HPDE6-E6E7 (cell line): ENCODE data around the gene COL16A1.

ENCODE experiments used
- DNase-seq: peaks from one replicate; pipeline ENCODE4 v3.0.0; 2011; ENCODE audit warnings: missing footprints; ENCODE audit errors: extremely low spot score

The COL16A1 gene

DNA sequence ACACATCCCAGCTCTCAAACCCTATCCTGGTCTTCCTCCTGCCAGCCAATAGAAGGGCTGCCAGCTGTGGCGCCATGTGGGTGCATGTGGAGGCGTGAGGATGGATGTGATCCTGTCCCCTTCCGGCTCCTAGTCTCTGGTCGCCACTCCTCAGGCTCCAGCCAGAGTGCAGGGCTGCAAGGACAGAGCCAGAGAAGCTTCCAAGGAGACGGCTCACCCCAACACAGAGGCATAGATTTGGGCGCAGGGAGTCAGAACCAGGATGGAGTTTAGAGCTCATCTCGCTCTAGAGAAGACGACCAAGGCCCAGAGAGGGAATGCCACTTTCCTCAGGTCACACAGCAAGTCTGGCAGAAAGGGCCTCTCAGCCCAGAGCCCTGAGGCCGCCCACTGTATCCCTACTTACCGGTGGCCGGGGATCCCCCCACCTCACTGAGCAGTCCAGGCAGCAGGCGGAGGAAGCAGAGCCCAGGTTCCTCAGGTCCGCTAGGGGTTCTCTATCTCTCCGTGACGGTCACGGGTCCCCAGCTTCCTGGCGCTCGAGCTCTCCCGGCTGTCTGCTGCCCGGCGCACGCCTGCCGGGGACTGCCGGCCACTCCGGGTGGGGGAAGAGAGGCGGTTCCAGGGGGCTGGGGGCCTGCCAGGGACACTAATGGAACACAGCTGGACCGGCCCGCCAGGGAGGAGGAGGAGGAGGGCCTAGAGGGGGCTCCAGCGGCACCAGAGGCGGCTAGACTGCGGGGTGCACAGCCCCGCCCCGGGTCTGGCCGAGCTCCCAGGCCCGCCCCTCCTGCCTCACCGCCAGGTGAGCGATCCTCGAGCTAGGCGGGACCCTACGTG lies at the start of gene COL16A1:
Gene COL16A1, minus strand, starts transcription at position 587 of the 840 bp plus-strand sequence. CDS start 1,824 bp downstream, outside the sequence.
- DNase-seq = peak; percentile 73

DNA sequence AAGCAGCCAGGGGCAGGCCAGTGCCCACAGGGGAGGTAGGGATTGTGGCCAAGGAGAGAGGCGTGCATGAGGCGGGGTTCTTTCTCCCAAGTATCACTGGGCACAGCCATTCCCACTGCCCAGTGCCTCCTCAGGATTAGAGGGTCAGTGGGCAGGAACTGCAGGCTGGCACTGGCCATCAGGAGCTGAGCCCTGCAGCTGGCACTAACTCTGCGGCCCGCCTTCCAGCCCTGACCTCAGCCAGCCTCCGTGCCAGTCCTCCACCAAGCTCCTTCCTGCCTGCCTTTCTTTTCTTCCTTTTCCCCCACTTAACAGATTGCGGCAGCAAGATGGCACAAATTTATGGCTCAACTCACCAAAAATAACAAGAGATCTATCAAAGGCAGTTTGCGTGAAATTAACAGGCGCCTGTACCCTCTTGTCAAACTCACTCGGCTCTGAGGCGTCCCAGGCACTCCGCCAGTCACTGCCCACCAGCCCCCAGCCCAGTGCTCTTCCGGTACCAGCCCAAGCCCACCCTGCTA lies 49.2 kb upstream of the COL16A1 start:
- DNase-seq = no peak

- no peak for DNase-seq
These were observed 48.4 kb upstream of the COL16A1 start for GRCh38 chr1:31752258-31752657.

GRCh38 chr1:31751822-31752241 lies 48.0 kb upstream of the COL16A1 start:
- DNase-seq = no peak

DNA sequence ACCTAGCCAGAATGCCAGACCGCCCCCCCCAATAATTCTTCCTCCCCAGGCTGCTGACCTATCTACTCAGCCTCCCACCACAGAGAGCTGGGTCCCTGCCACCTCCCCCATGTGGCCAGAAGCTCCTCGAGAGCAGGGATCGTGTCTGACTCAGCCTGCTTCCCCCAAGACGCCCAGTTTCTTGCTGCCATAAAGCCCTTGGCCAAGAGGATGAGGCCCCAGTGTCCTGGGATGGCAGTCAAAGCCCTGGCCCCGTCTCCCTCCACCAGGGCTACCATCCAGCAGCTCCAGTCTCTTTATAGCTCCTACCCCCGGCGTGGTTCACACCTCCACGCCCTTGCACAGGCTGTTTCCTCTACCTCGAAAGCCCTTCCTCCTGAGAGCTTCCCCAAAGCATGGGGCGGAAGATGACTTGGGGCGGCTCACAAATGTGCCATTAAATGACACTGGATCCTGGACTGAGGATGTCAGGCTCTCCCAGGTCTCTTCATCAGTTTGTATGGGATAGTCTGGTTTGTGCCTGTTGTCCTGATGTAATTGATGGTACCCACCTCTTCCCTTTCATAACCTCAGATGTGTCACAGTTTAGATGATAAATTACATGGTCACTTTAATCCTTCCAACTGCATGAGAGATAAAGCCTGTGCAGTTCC lies 47.2 kb upstream of the COL16A1 start:
- no peak for DNase-seq

DNA sequence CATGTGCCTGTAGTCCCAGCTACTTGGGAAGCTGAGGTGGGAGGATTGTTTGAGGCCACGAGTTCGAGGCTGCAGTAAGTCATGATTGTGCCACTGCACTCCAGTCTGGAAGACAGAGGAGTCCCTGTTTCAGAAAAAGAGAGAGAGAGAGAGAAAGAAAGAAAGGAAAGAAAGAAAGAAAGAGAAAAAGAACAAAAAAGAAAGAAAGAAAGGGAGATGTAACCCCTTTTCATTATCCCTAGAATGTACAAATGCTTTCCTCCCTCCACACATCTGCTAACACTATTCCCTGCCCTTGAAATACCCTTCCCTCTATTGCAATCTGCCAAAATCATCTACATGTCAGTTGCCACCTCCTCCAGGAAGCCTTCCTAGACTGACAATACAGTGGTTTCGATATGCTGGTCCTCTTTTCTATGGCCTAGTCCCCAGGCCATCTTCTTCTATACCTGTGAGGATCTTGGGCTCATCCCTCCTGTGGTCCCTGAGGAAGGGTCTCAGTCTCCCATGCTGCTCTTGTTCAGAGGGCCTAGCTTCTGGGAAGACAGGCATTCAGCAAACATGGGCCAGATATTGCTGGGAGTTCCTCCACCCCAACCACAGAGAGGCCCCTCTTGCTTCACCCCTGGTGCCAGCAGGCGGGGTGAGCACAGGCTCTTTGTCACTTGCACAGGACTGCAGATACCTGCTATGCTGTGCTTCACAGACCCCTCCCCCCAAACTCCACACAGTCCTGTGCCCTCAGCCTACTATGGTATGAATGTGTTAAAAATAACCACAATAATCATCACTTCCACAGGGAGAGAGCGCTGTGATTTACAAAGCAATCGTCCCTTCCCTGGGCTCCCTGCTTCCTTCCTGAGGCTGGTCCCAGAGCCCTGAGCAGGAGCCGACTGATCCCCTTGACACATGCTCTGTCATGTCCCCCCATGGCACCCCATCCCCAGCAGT lies 46.2 kb upstream of the COL16A1 start:
- DNase-seq = no peak

- no peak for DNase-seq
These were observed 44.5 kb upstream of the COL16A1 start for GRCh38 chr1:31748365-31748764.

DNA sequence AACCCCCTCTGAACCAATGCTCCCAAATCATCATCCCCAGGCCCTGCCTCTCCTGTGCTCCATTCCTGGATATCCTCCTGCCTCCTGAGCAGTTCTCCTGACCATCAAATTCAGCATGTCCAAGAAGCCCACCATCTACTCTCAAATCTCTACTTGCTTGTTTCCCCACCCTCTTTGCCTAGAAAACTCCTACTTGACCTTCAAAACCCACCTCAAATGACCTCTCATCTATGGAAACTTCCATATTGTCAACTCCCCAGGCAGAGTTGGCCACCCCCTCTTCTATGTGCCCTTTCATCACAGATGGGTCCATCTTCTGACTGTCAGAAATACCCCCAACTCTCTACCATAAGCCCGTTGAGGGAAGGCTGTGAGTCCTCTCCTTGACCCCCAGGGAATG lies 43.5 kb upstream of the COL16A1 start:
- DNase-seq = no peak

DNA sequence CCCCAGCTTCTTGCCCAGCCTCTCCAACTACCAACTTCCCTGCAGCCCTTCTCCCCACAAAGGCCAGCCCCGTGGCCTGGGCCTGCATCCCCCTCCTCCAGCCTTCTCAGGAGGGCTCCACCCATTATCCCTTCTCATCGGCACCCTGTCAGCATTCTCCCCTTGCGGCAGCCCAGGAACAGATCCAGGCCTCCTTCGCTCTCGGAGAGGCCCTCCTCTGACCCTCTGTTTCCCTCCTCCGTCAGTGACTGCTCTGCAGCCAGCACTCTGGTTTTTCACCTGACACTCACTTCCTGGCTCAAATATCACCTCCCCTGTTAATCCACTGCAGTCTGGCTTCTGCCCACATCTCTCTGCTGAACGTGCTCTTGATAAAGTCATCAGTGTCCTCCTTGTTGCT lies 42.9 kb upstream of the COL16A1 start:
- no peak for DNase-seq

- no peak for DNase-seq
These were observed 42.3 kb upstream of the COL16A1 start for GRCh38 chr1:31745946-31746670.

DNA sequence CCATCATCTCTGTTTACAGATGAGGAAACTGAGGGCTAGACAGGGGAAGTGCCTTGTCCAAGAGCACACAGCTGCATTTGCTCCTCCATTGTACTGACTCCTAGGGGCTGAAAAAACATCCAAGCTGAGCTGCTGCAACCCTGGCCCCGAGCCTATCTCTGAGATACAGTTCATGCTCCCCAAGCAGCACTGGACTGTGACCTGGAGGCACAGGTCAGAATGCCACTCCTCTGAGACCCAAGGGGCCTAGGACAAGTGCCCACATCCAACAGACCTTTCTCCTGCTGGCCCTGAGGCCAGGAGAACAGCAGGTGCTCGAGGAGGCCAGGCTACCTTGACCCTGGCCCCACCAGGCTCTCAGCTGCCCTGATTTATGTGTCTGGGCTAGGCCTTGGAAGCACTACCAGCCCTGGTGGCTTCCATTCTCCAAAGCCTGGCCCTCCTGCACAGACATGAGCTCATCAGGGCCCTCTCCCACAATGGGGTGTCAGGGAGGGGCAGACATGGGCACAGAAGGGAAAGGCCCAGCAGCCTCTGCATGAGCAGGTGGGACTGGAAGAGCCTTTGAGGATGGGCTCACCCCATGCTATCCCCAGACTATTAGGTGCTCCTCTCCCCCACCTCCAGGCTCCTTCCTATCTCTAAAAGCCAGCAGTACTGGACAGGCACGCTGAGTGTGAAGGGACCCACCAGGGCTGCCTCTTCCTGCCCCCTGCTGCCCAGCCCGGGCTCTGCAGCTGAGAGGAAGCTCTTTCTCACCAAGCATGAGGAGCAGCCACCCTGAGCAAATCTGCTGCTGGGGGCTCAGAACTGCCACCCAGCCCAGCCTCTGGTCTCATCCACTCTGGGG lies 41.5 kb upstream of the COL16A1 start:
- no peak for DNase-seq

GRCh38 chr1:31744165-31744888 lies 40.5 kb upstream of the COL16A1 start:
- no peak for DNase-seq

- DNase-seq = no peak
These were observed 38.8 kb upstream of the COL16A1 start for GRCh38 chr1:31742462-31743212.

GRCh38 chr1:31739346-31739745 lies 35.5 kb upstream of the COL16A1 start:
- no peak for DNase-seq

DNA sequence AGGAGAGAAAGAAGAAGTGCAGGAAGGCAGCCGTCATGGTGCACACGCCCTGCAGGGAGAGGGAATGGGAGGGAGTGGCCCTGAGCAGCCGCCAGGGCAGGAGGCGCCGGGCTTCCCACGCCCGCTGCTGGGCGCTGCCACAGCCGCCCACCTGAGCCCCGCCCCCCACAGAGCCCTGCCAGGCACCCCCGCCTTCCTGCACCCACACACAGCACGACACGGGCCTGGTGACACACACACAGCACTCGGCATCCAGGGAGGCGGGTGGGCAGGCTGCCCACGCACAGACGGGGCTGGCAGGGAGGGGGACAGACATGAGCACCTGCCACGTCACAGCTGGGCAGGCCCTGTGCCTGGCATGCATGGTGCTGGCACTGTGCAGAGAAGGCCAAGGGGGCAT lies 32.9 kb upstream of the COL16A1 start:
- no peak for DNase-seq

DNA sequence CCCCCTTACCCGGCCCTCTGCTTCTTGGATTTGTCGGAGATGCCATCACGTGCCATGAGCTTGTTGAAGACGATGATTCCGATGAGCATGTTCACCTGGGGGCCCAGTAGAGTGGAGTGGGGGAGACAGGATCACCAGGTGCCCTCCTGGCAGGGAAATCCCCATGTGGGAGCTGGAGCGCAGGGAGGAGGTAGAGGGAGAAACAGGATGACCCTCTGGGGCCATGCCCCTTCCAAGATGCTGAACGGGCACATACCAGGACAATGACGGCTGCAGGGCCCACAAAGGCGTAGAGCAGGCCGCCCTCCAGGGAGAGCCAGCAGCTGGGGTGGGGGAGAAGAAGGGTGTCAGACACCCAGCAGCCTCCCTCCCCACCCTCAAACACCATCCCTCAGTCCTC lies 31.8 kb upstream of the COL16A1 start:
- DNase-seq = no peak

DNA sequence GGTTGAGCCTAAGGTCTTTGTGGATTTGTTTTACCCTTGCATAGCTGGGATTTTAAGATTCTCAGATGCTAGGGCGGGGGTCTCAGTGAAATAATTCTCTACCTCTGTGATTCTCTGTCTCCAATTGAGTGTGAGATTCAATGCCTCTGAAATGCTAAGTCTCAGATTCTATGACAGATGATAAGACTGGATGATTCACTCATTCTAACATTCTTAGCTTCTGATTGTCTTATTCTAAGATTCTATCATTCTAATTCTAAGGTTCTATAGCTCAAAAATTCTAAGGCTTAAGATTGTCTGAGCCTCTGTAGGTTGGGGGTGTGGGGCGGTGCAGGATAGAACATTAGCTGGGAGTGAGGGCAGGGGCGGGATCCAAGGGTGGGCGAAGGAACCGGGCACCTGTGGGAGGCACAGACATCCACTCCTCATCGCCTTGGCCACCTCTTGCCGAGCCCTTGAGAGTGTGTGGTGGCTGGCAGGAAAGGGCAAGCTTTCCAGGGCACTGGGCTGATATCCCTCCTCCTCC lies 30.8 kb upstream of the COL16A1 start:
- DNase-seq = no peak

- no peak for DNase-seq
These were observed 29.8 kb upstream of the COL16A1 start for GRCh38 chr1:31733389-31734219.
